ENCODE results near the gene KRTAP5-9.
"Not testable (repeated sequence)": the region's sequence is repeated elsewhere in the genome, so short reads cannot be mapped to it uniquely, and the experiment has no call there.

The KRTAP5-9 gene

DNA sequence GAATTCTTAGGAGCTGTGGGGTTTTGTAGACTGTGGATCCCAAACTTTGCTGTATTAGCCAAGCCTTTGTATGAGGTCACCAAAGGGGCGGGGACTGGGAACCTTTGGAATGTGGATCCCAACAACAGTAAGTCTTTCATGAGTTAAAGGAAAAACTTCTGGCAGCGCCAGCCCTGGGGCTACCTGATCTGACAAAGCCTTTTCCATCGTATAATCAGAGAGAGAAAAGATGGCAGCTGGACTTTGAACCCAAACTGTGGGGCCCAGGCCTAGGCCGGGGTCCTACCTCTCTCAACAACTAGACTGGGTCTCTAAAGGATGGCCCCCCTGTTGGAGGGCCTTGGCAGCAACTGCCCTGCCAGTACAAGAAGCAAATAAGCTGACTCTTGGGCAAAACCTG, 40.1 kb downstream of the KRTAP5-9 start:
- DNase-seq: not testable (repeated sequence)

DNA sequence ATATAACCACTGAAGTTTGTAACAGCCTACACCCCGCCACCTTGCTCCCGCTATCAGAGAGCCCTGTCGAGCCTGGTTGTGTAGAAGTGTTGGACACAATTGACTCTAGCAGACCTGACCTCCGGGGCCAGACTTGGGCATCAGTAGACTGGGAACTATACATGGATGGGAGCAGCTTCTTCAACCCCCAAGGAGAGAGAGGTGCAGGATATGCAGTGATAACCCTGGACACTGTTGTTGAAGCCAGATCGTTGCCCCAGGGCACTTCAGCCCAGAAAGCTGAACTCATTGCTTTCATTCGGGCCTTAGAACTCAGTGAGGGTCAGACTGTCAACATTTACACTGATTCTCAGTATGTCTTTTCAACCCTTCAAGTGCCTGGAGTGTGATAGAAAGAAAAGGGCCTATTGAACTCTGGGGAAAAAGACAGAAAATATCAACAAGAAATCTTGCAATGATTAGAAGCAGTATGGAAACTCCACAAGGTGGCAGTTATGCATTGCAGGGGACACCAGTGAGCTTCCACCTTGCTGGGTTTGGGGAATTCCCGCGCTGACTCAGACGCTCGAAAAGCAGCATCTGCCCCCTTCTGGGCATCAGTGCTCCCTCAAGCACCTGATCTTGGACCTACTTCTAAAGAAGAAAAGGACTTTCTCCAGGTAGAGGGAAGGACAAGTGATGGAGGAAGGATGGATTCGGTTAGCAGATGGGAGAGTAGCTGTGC, 40.8 kb downstream of the KRTAP5-9 start:
- DNase-seq: peak; percentile 83

DNA sequence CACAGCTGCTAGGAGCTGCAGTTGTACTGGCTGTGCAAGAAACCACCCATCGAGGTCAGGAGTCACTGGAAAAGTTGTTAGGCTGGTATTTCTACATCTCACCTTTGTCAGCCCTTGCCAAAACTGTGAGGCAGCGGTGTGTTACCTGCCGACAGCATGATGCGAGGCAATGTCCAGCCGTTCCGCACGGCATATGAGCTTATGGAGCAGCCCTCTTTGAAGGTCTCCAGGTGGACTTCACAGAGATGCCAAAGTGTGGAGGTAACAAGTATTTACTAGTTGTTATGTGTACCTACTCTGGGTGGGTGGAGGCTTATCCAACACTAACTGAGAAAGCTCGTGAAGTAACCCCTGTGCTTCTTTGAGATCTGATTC, 41.3 kb downstream of the KRTAP5-9 start:
- not testable (repeated sequence) for DNase-seq

Data from activated CD4-positive, alpha-beta T cell treated with anti-CD3 and anti-CD28 coated beads for 48 hours (primary cell).